Epithelial cell of proximal tubule (primary cell): ENCODE data around the gene CENPT. TPM values are rescaled to one million over a fixed set of nuclear protein-coding genes. Genes with fewer than 3 reads are reported as not detected.
A peak's percentile ranks its signal among the peaks of the same experiment; 100 is the strongest.
"Not testable (repeated sequence)": the region's sequence is repeated elsewhere in the genome, so short reads cannot be mapped to it uniquely, and the experiment has no call there.

Experiments used
- DNase-seq: peaks from one replicate; pipeline ENCODE4 v3.0.0-alpha.2; 2011; ENCODE audit warnings: low read depth
- H3K4me3 ChIP-seq: 2 replicates; pipeline ENCODE4 v1.5.1; 2011; ENCODE audit warnings: low read depth, mild to moderate bottlenecking, low read length
- CTCF ChIP-seq: conservative IDR thresholded peaks from 2 replicates; pipeline ENCODE4 v1.5.1; 2012; ENCODE audit warnings: low read depth, mild to moderate bottlenecking, low read length
- total RNA-seq: library from RNA; depleted of rRNA; stranded (reverse); fragments of >200 nt; gene quantifications from 2 replicates; pipeline ENCODE4 v1.2.3, GENCODE V29; 2015

Gene CENPT
- total RNA-seq, 1 donor from 2014 or later: 36.3 TPM

- H3K4me3 ChIP-seq: peak overlapping the region; percentile 92
- peak; percentile 36 for TF ChIP-seq CTCF
- no peak for DNase-seq
Measured at GRCh38 chr16:67842509-67843342, 4.8 kb downstream of the CENPT start.

GRCh38 chr16:67841816-67842508, 5.5 kb downstream of the CENPT start, which contains the start of gene THAP11:
Gene THAP11 (plus strand): TSS chr16:67842320. CDS start chr16:67842555, 235 bp downstream.
- no peak for DNase-seq
- H3K4me3 ChIP-seq: peak within 1 kb of the TSS; percentile 92
- TF ChIP-seq CTCF: peak; percentile 74

- no peak for TF ChIP-seq CTCF
- no peak for DNase-seq
- H3K4me3 ChIP-seq: peak overlapping the region; percentile 92
Measured at GRCh38 chr16:67841198-67841815, 6.2 kb downstream of the CENPT start.

GRCh38 chr16:67837811-67838210, 9.7 kb downstream of the CENPT start:
- no peak for DNase-seq
- H3K4me3 ChIP-seq: no peak overlapping the region
- TF ChIP-seq CTCF: no peak

- not testable (repeated sequence) for H3K4me3 ChIP-seq, DNase-seq
Measured at GRCh38 chr16:67837190-67837589, 10.3 kb downstream of the CENPT start.

- no peak for DNase-seq
- TF ChIP-seq CTCF: no peak
- peak overlapping the region; percentile 84 for H3K4me3 ChIP-seq
Measured at GRCh38 chr16:67834242-67834614, 13.3 kb downstream of the CENPT start.
